Measurements from ENCODE around the gene TSPOAP1.

GRCh38 chr17:58343131-58343530, 14.5 kb upstream of the TSPOAP1 start:
- TF ChIP-seq CTCF (conservative IDR thresholded peaks at IDR 0.05 in 1 of 2, IDR thresholded peaks at IDR 0.05 in 1 of 2; ENCODE audit: extremely low read depth in 1 of 2, insufficient read depth in 1 of 2, low read depth in 1 of 2, low read length in 2 of 2) = no peak
- TF ChIP-seq EZH2 (IDR thresholded peaks at IDR 0.05; ENCODE audit: borderline replicate concordance, low read length) = no peak

Measured in mammary epithelial cell (primary cell).